Activated gamma-delta T cell (primary cell): ENCODE data around the gene PDX1.

ENCODE experiments used
- DNase-seq: peaks from one replicate; lab custom pipeline; 2025; lab: John Stamatoyannopoulos, UW
- total RNA-seq, 2 donors: gene quantifications; one replicate each; lab custom pipeline; 2026; lab: John Stamatoyannopoulos, UW

Gene PDX1
- total RNA-seq: 0 to 0.09 reads per million in 2 donors

- DNase-seq: no peak
Observed at GRCh38 chr13:27919934-27920676, at the start of gene PDX1. PDX1 (plus strand) TSS chr13:27920000; CDS start chr13:27920139, 139 bp downstream.

GRCh38 chr13:27878274-27878673 is 41.5 kb upstream of the PDX1 start:
- no peak for DNase-seq

GRCh38 chr13:27889471-27889870 is 30.3 kb upstream of the PDX1 start:
- no peak for DNase-seq

GRCh38 chr13:27896726-27897125 is 23.1 kb upstream of the PDX1 start:
- DNase-seq: no peak

- no peak for DNase-seq
Observed at GRCh38 chr13:27904719-27905118, 15.1 kb upstream of the PDX1 start.

- no peak for DNase-seq
Observed at GRCh38 chr13:27905650-27906049, 14.2 kb upstream of the PDX1 start.

GRCh38 chr13:27907121-27907787 is 12.5 kb upstream of the PDX1 start:
- DNase-seq: no peak

GRCh38 chr13:27909378-27909777 is 10.4 kb upstream of the PDX1 start:
- DNase-seq: no peak

GRCh38 chr13:27911521-27911920 is 8.3 kb upstream of the PDX1 start:
- DNase-seq: no peak

- no peak for DNase-seq
Observed at GRCh38 chr13:27913160-27913559, 6.6 kb upstream of the PDX1 start.

- DNase-seq: no peak
Observed at GRCh38 chr13:27915301-27916207, 4.2 kb upstream of the PDX1 start.

- DNase-seq: no peak
Observed at GRCh38 chr13:27917121-27917947, 2.5 kb upstream of the PDX1 start.

GRCh38 chr13:27918041-27918917 is 1.5 kb upstream of the PDX1 start:
- no peak for DNase-seq

GRCh38 chr13:27918918-27919658 is 712 bp upstream of the PDX1 start:
- no peak for DNase-seq

- DNase-seq: no peak
Observed at GRCh38 chr13:27919659-27919933, 204 bp upstream of the PDX1 start.

GRCh38 chr13:27920677-27921420 is 1.0 kb downstream of the PDX1 start:
- DNase-seq: no peak

GRCh38 chr13:27921421-27921960 is 1.7 kb downstream of the PDX1 start:
- DNase-seq: no peak

GRCh38 chr13:27921961-27922882 is 2.4 kb downstream of the PDX1 start:
- no peak for DNase-seq
